EL (cell line): ENCODE measurements around the gene RAB1B.

Source experiments
- DNase-seq: peaks from one replicate; pipeline ENCODE4 v3.0.0-alpha.2; 2016

RAB1B gene

DNA sequence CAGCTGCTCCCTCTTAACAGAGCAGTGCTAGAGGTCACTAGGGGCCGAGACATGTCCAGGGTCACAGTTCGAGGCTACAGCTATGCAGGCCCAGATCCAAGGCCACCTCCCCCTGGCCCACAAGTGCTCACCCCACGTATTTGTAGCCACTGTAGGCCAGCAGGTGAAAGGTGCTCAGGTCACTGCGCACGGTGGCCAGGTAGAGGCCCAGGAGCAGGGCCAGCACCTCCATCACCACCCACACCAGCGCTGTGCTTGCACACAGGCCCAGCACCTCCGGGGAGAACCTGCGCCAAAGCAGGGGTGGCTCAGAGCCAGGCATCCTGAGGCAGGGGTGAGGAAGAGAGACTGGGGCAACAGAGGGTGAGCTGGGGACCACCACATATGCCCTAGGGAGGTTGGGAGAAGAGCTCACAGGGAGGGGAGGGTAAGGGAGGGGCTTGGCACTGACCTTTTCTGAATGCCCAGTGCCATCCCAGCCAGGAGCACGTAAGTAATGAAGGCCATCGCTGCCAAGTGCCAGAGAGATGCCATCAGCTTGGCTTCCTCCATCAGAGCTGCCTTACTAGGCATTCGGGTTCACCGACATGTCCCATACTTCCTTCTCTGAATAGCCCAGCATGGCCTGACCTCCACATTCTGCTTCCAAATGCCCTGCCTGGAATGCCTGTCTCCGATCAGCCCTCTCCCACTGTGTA lies 17.0 kb downstream of the RAB1B start:
- DNase-seq = no peak

DNA sequence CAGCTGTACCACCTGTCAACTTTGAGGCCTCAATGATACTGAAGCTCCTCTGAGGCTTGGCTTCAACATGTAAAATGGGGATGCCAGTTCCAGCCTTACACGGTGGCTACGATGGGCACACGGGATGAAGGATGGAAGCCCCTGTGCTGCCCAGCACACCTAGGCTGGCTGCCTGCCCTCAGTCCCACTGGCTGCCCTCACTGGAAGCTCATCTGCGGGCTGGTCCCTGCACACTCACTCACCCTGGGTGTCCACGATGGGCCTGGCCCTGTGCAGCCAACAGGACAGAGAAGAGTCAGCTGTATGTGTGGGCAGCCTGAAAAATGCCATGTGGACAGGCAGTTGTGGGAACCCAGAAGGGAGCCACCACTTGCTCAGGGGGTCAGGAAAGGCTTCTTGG lies 18.3 kb downstream of the RAB1B start:
- no peak for DNase-seq

DNA sequence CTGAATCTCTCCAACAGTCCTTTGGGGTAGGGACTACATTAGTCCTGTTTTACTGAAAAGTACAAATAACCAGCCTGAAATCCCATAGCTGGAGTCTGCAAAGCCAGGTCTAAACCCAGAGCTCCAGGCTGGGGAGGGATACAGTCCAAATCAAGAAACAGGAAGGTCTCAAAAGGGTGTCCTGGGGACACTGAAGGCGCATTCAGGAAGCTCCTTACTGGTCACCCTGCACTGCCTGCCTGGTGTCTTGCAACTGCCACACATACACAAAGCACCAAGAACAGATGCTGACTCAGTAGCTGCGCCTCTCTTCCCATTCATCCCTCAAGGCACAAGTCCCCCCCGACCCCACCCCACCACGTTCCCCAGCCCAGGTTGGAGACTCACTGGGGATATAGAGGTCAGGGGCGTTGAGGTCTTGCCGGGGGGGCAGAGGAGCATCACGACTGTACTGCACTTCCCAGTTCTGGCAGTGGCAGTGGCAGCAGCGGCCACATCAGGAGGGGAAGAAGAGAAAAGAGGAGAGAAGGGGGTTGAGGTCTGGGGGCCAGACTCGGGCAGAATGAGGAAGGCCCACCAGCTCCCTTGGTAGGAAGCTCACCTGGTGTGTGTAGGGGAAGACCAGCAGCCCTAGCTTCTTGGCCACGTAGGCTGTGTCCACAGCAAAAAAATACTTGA lies 18.9 kb downstream of the RAB1B start:
- no peak for DNase-seq

DNA sequence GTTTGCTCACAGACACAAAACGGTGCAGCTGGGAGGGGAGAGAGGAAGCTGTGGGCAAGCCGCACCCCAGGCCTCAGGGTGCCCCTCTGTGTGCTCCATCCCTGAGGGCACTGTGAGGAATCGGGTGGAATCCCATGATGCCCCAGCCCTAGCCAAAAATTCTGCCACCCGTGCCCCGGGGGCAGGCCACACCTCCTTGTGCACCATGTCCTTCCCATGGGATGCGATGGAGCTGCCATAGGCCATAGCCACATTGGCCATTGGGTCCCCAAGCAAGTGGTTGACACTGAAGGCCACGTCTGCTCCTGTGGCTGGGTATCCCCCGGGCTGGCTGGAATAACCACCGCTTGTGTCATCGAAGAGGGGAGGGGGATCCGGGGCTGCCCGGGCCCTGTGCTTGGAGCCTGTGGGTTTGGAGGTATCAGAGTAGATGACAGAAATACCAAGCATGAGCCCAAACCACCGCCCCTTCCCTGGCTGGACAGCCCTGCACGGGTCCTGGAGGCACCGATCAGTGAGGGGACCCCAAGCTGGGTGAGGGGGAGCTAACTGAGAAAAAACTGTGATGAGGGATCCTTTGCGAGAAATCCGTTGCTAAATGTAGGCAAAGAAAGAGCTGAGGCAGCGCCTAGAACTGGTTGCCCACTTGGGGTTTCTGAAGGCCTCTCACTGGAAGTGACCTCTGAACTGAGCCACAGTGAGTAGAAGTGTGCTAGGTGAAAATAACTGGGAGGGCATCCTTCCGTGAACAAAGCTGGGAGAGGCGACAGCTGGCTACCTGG lies 19.6 kb downstream of the RAB1B start:
- DNase-seq = no peak

DNA sequence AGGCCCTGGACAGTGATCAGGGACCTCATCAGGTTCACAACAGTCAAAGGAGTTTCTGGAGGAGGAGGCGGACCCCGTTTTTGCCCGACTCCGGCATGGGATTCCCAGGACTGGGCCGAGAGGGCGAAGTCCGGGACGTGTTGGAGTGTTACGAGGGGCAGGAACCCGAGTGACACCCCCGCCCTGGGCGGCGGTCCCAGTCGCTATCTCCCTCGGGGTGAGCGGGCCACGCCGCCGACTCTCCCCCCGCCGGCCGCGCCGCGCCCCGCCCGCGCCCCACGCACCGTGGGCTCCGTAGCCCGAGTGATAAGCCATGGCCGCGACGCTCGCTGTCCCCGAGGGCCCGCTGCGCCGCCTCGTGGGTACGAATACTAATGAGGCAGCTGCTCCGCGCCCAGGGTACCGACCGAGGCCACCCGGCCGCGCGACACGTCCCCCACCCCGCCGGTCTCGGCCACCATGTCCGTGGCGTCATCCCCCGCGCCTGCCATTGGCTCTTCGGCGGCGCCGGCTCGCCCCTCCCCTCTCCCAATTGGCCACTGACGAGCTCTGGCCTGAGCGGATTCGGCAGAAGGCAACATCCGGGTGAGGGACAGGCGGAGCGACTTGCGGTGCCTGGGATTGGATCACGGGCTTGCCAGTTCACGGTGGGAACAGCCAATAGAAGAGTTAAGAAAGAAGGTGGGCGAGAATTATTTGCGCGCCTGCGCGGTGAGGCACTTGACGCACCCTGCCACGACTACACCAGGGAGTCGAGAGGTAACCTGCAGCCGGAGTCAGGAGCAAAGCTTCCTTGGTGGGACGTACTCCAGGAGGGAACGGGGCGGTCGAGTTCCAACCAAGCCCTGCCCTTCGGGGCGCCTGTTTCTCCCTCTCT lies 20.5 kb downstream of the RAB1B start, which contains the start of gene YIF1A:
TSS of gene YIF1A (minus strand) at position 473 of the 877 bp plus-strand sequence. CDS start at position 315, 158 bp downstream.
- peak; percentile 100 for DNase-seq

DNA sequence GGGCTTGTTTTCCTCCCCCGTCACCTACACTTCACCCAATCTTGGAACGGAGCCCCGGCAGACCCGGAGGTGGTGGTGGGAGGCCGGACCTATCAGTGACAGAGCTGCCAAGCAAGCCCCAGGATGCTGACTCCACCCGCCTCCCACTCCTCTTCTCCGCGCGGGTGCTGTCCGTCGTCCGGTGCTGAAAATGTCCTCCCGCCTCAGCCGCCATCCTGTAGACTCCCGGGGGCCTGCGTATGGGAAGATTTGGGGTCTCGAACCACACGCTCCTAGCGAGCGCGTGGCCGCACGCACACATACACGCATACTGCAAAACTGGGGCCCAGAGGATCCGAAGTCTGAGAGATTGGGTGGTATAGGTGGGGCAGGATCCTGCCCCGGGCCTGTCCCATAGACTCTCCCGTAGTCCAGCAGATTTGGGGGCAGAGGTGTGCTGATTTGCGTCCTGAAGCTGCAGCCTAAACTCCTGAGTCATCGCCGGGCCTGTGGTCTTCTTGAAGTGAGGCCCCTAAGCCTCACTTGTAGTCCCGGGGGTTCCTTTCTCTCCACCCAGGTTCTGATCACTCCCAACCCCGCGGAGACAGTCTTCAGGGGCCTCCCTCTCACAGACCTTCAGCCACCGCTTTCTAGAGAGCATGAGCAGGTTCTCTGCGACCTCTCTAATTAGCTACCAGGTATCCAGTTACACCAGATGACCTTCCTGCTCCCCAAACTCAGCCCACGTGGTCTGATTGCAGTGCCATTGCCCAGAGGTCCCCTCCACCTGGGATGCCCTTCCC lies 21.3 kb downstream of the RAB1B start:
- DNase-seq = no peak

DNA sequence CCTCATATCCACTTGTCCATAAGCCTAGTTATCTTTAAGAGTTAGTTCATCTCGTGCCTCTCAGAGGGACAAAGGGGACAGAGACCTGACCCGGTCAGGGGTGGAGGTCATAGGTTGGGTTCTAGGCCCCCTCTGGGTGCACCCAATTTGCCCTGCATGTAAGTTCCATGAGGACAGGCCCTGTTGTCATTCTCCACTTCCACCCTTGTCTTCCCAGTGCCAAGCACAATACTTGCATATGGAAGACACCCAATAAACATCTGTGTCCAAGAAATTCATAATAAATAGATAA lies 21.8 kb downstream of the RAB1B start:
- DNase-seq = no peak

DNA sequence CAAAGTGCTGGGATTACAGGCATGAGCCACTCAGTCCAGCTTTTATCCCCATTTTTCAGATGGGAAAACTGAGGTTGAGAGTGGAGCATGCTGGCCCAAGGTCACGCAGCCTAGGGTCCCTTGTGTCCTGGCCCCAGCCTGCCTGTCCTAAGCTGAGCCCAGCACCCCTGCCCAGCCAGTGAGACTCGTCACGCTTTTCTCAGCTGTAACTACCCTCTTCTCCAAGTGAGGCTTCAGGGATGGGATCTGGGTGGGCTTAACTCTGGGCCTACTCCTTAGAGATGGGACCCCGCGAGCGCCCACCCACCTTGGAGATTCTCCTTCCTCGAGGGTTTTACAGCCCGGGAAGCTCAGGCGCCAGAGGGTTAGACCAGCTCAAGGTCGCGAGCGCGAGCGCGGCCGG lies 22.9 kb downstream of the RAB1B start:
- DNase-seq = no peak

DNA sequence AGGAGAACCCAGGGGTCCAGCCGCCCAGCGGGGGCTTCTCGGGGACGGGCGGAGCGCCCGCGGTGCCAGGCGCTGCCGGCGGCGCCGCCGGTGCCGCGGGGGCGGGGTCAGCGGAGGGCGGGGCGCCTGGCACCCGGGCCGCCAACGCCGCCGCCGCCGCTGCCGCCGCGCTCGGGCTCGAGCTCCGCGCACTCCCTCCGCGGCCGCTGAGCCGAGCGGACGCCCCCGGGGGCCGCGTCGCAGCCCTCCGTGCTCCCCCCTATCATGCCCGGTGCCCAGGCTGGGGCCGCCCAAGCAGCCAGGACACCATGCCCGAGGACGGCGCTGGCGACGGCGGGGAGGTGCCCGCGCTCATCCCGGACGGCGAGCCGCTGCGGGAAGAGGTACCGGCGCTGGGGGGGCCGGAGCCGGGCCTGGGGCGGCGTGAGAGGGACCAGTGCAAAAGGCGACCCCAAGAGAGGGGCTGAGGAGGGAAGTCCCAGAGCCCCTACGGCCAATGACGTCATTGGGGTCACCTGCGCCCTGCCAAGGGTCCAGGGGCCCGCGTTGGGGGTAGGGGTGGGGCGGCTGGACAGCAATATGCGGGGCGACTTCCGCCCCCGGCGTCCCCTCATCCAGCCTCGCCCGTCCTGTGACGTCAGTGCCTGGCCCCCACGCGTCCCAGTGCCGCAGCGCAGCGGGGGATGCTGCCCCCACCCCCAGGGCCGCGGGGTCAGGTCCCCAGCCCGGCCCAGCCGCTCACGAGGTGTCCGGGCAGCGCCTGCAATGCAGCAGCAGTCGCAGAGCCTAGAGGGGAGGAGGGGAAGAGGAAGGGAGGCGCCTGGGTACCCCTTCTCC lies 23.5 kb downstream of the RAB1B start, which contains the start of gene TMEM151A:
TSS of gene TMEM151A (plus strand) at position 189 of the 837 bp plus-strand sequence. CDS start at position 309, 120 bp downstream.
- no peak for DNase-seq

DNA sequence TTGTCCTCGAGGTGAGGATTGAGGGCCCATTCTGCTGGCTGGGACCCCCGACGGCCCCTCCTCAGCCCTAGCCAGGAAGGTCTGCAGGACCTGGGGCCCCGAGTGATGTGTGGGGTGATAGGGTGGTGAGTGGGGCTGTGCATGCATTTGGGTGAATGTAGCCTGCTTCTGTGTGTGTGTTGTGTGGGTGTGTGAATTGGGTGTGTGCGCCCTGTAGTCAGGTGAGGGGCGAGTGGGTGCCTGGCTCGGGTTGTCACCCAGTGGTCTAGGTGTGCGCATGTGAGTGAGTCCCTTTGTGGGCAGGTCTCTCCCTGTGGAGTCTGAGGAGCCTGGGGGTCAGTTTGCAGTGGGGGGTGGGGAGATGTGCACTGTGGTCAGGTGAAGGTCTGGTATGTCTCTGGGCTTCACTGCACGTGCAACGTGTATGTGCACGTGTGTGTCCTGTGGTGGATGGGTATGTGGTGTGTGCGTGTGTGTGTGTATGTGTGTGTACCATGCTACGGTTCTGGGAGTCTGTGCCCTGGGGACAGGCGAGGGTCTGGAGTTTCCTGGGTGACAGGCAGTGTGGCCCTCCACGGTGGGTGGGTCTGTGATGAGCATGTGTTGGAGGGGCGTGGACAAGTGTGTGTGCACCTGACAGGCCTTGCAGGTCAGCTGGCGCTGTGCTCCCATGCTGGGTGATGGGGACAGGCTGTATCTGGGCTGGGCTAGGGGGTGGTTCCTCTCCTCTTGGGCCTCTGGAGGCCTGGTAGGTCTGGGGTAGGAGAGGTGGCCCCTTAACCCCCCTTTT lies 24.3 kb downstream of the RAB1B start:
- DNase-seq = no peak

DNA sequence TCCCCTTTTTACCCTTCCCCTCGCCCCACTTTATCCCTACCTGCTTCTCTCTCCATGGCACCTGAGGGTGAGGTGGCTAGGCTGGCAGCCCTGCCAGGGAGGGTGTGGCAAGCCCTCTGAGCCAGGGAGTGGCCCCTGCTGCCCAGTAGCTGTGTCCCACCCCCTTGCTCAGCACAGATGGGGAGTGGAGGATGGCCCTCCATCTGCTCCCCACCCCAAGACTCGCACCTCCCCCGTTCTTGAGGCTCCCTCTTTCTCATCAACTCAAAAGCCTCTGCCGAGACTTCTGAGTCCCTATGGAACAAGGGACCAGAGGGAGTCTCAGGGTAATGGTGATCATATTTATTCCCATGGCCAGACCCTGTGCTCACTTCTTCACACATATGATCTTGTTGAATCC lies 24.9 kb downstream of the RAB1B start:
- no peak for DNase-seq

DNA sequence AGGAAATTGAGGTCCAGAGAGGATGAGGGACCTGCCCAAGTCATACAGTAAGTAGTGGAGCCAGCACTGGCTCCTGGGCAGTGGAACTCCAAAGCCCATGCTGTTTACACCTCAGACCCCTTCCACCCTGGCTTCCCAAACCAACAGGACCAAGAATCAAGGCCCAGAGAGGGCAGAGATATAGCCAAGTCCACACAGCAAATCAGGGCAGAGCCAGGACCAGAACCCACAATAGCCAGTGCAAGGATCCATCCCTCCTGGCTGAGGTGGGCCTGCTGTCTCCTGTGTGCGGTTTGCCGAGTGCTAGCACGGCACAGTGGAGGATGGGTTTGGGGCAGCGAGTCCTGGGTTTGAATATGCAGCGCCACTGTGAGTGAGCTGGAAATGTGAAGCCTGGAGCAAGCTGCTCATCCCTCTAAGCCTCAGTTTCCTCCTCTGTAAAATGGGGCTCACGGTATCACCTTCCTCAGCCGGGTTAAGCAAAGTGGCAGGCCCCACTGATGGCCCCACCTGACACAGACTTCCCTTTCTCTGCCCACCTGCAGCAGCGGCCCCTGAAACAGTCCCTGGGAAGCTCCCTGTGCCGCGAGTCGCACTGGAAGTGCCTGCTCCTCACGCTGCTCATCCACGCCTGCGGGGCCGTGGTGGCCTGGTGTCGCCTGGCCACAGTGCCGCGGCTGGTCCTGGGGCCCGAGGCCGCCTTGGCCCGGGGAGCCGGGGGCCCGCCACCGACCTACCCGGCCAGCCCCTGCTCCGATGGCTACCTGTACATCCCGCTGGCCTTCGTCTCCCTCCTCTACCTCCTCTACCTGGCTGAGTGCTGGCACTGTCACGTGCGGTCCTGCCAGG lies 25.6 kb downstream of the RAB1B start:
- no peak for DNase-seq

DNA sequence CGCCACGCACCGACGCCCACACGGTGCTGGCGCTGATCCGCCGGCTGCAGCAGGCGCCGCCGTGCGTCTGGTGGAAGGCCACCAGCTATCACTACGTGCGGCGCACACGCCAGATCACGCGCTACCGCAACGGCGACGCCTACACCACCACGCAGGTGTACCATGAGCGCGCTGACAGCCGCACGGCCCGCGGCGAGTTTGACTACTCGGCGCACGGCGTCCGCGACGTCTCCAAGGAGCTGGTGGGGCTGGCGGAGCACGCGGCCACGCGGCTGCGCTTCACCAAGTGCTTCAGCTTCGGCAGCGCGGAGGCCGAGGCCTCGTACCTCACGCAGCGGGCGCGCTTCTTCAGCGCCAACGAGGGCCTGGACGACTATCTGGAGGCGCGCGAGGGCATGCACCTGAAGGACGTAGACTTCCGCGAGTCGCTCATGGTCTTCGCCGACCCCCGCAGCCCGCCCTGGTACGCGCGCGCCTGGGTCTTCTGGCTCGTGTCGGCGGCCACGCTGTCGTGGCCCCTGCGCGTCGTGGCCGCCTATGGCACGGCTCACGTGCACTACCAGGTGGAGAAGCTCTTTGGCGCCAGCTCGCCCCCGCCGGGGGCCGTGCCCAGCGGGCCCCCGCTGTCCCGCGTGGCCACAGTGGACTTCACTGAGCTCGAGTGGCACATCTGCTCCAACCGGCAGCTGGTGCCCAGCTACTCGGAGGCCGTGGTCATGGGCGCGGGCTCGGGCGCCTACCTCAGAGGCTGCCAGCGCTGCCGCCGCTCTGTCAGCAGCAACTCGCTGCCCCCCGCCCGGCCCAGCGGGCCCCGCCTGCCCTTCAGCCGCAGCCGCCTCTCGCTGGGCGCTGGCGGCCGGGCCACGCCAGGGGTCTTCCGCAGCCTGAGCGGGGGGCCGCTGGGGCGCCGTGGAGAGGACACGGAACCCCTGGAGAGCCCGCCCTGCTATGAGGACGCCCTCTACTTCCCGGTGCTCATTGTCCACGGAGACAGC lies 26.5 kb downstream of the RAB1B start:
- DNase-seq = no peak

DNA sequence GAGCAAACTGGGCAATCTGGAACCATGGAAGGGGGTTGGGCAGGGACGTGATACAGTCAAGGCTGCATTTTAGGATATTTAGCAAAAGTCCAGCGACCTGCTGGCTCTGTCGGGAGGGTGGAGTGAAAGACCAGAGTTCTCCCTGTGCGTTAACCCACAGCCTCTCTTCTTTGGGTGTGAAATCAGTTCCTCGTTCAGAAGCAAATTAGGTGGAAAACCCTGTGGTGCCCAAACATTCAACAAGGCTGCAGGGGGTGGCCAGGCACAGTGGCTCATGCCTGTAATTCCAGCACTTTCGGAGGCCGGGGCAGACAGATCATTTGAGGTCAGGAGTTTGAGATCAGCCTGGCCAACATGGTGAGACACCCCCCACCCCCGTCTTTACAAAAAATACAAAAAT lies 29.2 kb downstream of the RAB1B start:
- DNase-seq = no peak

DNA sequence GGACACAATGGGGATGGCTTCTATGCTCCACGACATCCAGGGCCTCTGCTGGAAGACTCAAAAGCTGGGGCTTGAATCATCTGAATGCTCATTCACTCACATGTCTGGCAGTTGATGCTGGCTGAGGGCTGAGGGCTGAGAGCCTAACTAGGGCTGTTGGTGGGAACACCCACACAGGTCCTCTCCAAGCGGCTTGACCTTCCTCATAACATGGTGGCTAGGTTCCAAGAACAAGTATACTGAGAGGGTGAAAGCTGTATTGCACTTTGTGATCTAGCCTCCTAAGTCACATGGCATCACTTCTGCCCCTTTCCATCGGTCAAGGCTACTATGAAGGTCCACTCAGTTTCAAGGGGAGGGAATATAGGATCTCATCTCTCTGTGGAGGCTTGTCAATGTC lies 30.7 kb downstream of the RAB1B start:
- no peak for DNase-seq

DNA sequence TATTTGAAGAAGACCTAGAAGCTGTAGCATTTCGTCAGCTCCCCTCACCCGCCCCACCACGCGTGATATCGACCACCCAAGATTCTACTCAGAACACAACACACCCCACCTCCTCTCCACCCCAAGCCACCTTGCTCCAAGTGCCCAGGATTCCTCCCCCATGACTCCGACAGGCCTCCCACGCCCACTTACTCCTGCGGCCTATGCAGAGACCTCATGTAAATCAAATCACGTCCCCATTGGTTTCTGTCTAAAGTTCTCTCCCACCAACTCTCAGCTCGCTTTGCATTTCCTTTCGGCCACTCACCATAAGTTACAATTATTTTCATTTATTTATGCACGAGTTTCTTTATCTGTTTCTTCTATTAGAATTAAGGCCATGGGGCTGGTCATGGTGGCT lies 34.2 kb downstream of the RAB1B start:
- no peak for DNase-seq

DNA sequence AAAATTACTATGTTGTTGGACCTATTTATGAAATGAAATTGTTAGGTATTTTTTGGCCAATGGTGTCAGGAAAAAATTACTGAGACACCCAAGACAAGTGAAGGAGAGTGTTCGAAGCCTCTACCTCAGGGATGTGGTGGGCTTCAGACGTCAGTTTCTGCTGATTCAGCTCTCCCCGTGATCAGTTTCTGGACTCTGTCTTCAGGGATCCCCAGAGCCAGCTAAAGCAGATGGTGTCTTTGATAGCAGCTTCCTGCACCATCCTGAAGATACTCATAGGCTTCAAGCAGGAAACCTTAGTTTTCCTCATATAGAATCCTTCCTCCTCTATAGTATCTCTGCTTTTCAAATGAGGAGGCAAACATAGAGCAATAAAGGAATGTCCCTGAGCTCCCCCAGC lies 41.0 kb downstream of the RAB1B start:
- no peak for DNase-seq

DNA sequence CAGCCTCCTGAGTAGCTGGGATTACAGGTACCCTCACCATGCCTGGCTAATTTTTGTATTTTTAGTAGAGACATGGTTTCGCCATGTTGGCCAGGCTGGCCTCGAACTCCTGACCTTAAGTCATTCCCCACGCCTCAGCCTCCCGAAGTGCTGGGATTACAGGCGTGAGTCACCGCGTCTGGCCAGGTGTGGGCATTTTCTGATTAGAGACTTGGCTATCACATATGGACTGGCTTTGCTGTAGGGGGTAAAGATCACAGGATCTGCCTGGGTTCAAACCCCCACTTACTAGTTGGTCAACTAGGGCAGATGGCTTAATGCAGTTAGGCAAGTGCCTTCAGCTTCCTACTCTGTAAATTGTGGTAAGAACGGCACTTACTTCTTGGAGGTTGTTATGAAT lies 41.9 kb downstream of the RAB1B start:
- no peak for DNase-seq
